Breast epithelium (tissue), 3 donors: ENCODE measurements around the gene CIB4.

Experiments used
- CTCF ChIP-seq, 3 donors: fragments of 450-650 bp; IDR thresholded peaks; one replicate each; pipeline ENCODE4 v1.5.1; 2016 to 2017; ENCODE audit warnings: antibody characterized with exemption in 3 of 3, mild to moderate bottlenecking in 3 of 3, moderate library complexity in 3 of 3
- POLR2A ChIP-seq: fragments of 450-650 bp; IDR thresholded peaks from one replicate; pipeline ENCODE4 v1.6.1; 2016; ENCODE audit warnings: antibody characterized with exemption, mild to moderate bottlenecking, moderate library complexity
- POLR2AphosphoS5 ChIP-seq, 3 donors: sonication (generic); formaldehyde crosslinking; IDR thresholded peaks; one replicate each; pipeline ENCODE4 v1.6.1; 2017; ENCODE audit warnings: antibody characterized with exemption in 3 of 3

- no peak for TF ChIP-seq POLR2AphosphoS5 (IDR thresholded peaks at IDR 0.05)
- no peak for TF ChIP-seq CTCF (IDR thresholded peaks at IDR 0.05)
- no peak for TF ChIP-seq POLR2A
Observed at GRCh38 chr2:26602575-26602974, 38.6 kb downstream of the CIB4 start.
